ENCODE measurements around the gene UMAD1. TPM values are rescaled to one million over a fixed set of nuclear protein-coding genes. Genes with fewer than 3 reads are reported as not detected.

Gene UMAD1
- total and polyA plus RNA-seq, 10 donors = 7.6 to 21.2 (median 14.2) TPM

DNA sequence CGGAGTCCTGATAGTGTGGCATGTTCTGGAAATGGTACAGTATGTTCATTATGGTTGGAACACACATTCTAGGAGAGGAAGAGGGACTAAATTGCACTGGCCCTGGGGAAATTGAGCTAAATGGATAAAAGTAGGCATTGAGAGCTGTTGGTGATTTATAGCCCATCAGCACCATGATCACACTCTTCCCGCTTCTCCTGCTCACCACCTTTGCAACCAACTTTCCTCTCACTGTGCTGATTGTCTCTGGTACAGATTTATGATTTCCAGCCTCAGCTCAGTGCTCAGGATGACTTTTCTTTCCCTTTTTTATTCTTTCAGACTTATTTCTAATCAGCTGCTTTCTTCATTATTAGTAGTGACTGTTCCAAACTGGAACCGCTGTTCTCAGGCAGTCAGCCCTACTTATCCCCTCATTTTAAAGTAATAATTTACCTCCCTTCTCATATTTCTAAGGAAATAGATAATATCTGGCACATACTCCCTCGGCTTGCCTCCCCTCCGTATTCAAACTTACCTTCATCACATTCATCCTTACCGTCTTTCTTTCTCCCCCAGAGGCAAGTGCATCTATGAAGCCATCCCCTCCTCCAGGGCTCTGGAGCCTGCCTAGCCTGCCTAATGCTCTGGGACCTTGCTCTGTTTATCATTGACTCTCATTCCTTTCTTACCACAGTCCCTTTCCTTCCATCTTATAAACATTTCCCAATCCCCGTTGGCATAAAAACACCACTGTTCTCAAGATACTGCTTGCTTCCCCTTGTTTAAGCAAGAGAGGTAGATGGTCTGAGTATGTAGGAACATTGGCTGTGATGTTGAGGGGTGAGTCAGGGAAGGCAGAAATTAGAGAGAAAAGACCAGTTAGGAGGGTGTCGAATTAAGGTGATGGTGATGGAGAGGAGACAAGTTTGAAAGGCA lies 129.4 kb downstream of the UMAD1 start:
- Histone ChIP-seq H3K9me3 (no peaks in the 10 kb centered on the region), H3K4me1 (peaks cover 0 to 39% (median 25%) of the 10 kb centered on the region in 6 donors), H3K36me3 (no peaks in the 10 kb centered on the region), H3K27me3 (replicated peaks in 1 of 7) (no peaks in the 10 kb centered on the region), H3K27ac (no peak overlapping the region), H3K4me3 (no peak overlapping the region)
- intact Hi-C loops (cut with DNase I; ENCODE audit: low total_unique reads) = loop anchor here (5.0 to 10.0 kb wide), 3 partner anchors 55 to 445 kb away; no protein-coding TSS in a partner anchor
- 88 to 94% (median 91%) methylated on average over 8 of the region's 8 CpGs for WGBS, 5 donors
- DNase-seq = no peak
- TF ChIP-seq, protein P1, sequence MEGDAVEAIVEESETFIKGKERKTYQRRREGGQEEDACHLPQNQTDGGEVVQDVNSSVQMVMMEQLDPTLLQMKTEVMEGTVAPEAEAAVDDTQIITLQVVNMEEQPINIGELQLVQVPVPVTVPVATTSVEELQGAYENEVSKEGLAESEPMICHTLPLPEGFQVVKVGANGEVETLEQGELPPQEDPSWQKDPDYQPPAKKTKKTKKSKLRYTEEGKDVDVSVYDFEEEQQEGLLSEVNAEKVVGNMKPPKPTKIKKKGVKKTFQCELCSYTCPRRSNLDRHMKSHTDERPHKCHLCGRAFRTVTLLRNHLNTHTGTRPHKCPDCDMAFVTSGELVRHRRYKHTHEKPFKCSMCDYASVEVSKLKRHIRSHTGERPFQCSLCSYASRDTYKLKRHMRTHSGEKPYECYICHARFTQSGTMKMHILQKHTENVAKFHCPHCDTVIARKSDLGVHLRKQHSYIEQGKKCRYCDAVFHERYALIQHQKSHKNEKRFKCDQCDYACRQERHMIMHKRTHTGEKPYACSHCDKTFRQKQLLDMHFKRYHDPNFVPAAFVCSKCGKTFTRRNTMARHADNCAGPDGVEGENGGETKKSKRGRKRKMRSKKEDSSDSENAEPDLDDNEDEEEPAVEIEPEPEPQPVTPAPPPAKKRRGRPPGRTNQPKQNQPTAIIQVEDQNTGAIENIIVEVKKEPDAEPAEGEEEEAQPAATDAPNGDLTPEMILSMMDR (IDR thresholded peaks at IDR 0.05 in 8 of 11, conservative IDR thresholded peaks at IDR 0.05 in 3 of 11) = no peak
- TF ChIP-seq POLR2A (IDR thresholded peaks at IDR 0.05) = no peak
- no peak for TF ChIP-seq POLR2AphosphoS5 (IDR thresholded peaks at IDR 0.05)

- intact Hi-C loops (cut with DNase I; ENCODE audit: low total_unique reads) = no loop called here
- no peak overlapping the region for H3K4me3 ChIP-seq
- DNase-seq = no peak
- no peaks in the 10 kb centered on the region for H3K27me3 ChIP-seq (replicated peaks in 1 of 7)
- H3K36me3 ChIP-seq = no peaks in the 10 kb centered on the region
- H3K9me3 ChIP-seq = no peaks in the 10 kb centered on the region
- peaks cover 0 to 33% (median 25%) of the 10 kb centered on the region in 6 donors for H3K4me1 ChIP-seq
- no peak for TF ChIP-seq POLR2A (IDR thresholded peaks at IDR 0.05)
- TF ChIP-seq, protein P1 (IDR thresholded peaks at IDR 0.05 in 8 of 11, conservative IDR thresholded peaks at IDR 0.05 in 3 of 11) = no peak
- no peak for TF ChIP-seq POLR2AphosphoS5 (IDR thresholded peaks at IDR 0.05)
- H3K27ac ChIP-seq = no peak overlapping the region
Observed at GRCh38 chr7:7771452-7771851, 130.9 kb downstream of the UMAD1 start.

- DNase-seq = no peak
- Histone ChIP-seq H3K36me3 (no peaks in the 10 kb centered on the region), H3K4me3 (peak overlapping the region in 2 of 8 donors; percentile 13 to 44), H3K4me1 (peaks cover 0 to 33% (median 25%) of the 10 kb centered on the region in 6 donors), H3K27me3 (replicated peaks in 1 of 7) (no peaks in the 10 kb centered on the region), H3K27ac (peak overlapping the region in 7 of 8 donors; percentile 13 to 58 (median 52)), H3K9me3 (no peaks in the 10 kb centered on the region)
- TF ChIP-seq POLR2AphosphoS5 (IDR thresholded peaks at IDR 0.05) (no peak), POLR2A (IDR thresholded peaks at IDR 0.05) (no peak)
- TF ChIP-seq, protein P1 (IDR thresholded peaks at IDR 0.05 in 8 of 11, conservative IDR thresholded peaks at IDR 0.05 in 3 of 11) = no peak
- intact Hi-C loops (cut with DNase I; ENCODE audit: low total_unique reads) = no loop called here
- WGBS, 5 donors = 48 to 64% (median 51%) methylated on average over 6 of the region's 6 CpGs
Observed at GRCh38 chr7:7772397-7772821, 131.9 kb downstream of the UMAD1 start.
